Neuronal stem cell (in vitro differentiated cells): ENCODE data around the gene SLC25A26.

ENCODE experiments used
- DNase-seq: peaks from one replicate; pipeline ENCODE4 v3.0.0-alpha.2; 2013; ENCODE audit warnings: low spot score
- H2AFZ ChIP-seq: one replicate; pipeline ENCODE4 v1.6.1; 2013; ENCODE audit warnings: mild to moderate bottlenecking, low read length, inconsistent platforms
- H2AK5ac ChIP-seq: 2 replicates; pipeline ENCODE4 v1.6.1; 2013; ENCODE audit warnings: low read depth, mild to moderate bottlenecking, inconsistent platforms, low read length, moderate library complexity, mixed read lengths
- H2BK120ac ChIP-seq: 2 replicates; pipeline ENCODE4 v1.6.1; 2013; ENCODE audit warnings: low read depth, mild to moderate bottlenecking, inconsistent platforms, low read length, moderate library complexity, mixed read lengths
- H2BK12ac ChIP-seq: one replicate; pipeline ENCODE4 v1.6.1; 2013; ENCODE audit warnings: low read length, inconsistent platforms
- H2BK15ac ChIP-seq: 2 replicates; pipeline ENCODE4 v1.6.1; 2013; ENCODE audit warnings: mild to moderate bottlenecking, low read length, inconsistent platforms, mixed read lengths
- H2BK5ac ChIP-seq: one replicate; pipeline ENCODE4 v1.6.1; 2013; ENCODE audit warnings: inconsistent platforms, mild to moderate bottlenecking, low read length, moderate library complexity
- H3K14ac ChIP-seq: one replicate; pipeline ENCODE4 v1.6.1; 2013; ENCODE audit warnings: low read length, inconsistent platforms
- H3K18ac ChIP-seq: 2 replicates; pipeline ENCODE4 v1.6.1; 2013; ENCODE audit warnings: low read length, inconsistent platforms
- H3K23ac ChIP-seq: 2 replicates; pipeline ENCODE4 v1.6.1; 2013; ENCODE audit warnings: low read depth, mild to moderate bottlenecking, mixed read lengths, low read length, inconsistent platforms; ENCODE audit not compliant: poor library complexity
- H3K27ac ChIP-seq: replicated peaks from 3 replicates; pipeline ENCODE4 v1.5.1; 2013; ENCODE audit warnings: low read length, inconsistent platforms
- H3K27me3 ChIP-seq, 3 experiments: 2 replicates each; pipeline ENCODE4 v1.6.1; 2013; ENCODE audit warnings: low read length in 3 of 3, mild to moderate bottlenecking in 2 of 3, inconsistent platforms in 1 of 3, low read depth in 1 of 3, mixed read lengths in 1 of 3, moderate library complexity in 1 of 3; ENCODE audit not compliant: control insufficient read depth in 3 of 3, insufficient read depth in 3 of 3
- H3K36me3 ChIP-seq, 2 donors: replicated peaks in 1 of 2; 2 replicates each; pipeline ENCODE4 v1.6.1; 2013; ENCODE audit warnings: low read length in 2 of 2; ENCODE audit not compliant: control insufficient read depth in 2 of 2, insufficient read depth in 2 of 2
- H3K4ac ChIP-seq: 2 replicates; pipeline ENCODE4 v1.6.1; 2013; ENCODE audit warnings: inconsistent platforms, mild to moderate bottlenecking, low read length, moderate library complexity
- H3K4me1 ChIP-seq, 2 donors: 1 replicate in 1 of 2; 2 replicates in 1 of 2; pipeline ENCODE4 v1.6.1; 2013; ENCODE audit warnings: low read length in 2 of 2, low read depth in 1 of 2; ENCODE audit not compliant: control insufficient read depth in 2 of 2, insufficient read depth in 1 of 2
- H3K4me2 ChIP-seq: one replicate; pipeline ENCODE4 v1.6.1; 2013; ENCODE audit warnings: mild to moderate bottlenecking, low read length, inconsistent platforms; ENCODE audit not compliant: insufficient read depth, poor library complexity, severe bottlenecking
- H3K4me3 ChIP-seq, 2 donors: 2 replicates each; pipeline ENCODE4 v1.5.1; 2013; ENCODE audit warnings: low read length in 2 of 2, mild to moderate bottlenecking in 2 of 2, inconsistent platforms in 1 of 2, moderate library complexity in 1 of 2
- H3K79me1 ChIP-seq: one replicate; pipeline ENCODE4 v1.6.1; 2013; ENCODE audit warnings: low read depth, mild to moderate bottlenecking, inconsistent platforms, low read length, moderate library complexity
- H3K9ac ChIP-seq: one replicate; pipeline ENCODE4 v1.6.1; 2013; ENCODE audit warnings: mild to moderate bottlenecking, low read depth, low read length, inconsistent platforms; ENCODE audit not compliant: poor library complexity
- H3K9me3 ChIP-seq, 2 donors: replicated peaks in 1 of 2; 2 replicates each; pipeline versions ENCODE3 to v1.6.1; 2013; ENCODE audit warnings: low read length in 2 of 2, mild to moderate bottlenecking in 2 of 2, inconsistent platforms in 1 of 2, low read depth in 1 of 2, mixed read lengths in 1 of 2, moderate library complexity in 1 of 2; ENCODE audit not compliant: control insufficient read depth in 2 of 2, insufficient read depth in 1 of 2
- H4K8ac ChIP-seq: one replicate; pipeline ENCODE4 v1.6.1; 2013; ENCODE audit warnings: low read depth, mild to moderate bottlenecking, inconsistent platforms, low read length, moderate library complexity
- H4K91ac ChIP-seq: one replicate; pipeline ENCODE4 v1.6.1; 2013; ENCODE audit warnings: low read length, low read depth, mild to moderate bottlenecking, inconsistent platforms; ENCODE audit not compliant: poor library complexity
- WGBS, 2 donors: extraction: QIAGEN DNeasy Blood & Tissue Kit; methylation state at CpG; one replicate each; pipeline ENCODE4 v1.1.7; 2013; ENCODE audit warnings: missing lambda C conversion rate in 2 of 2, mixed read lengths in 1 of 2; ENCODE audit not compliant: insufficient read length in 2 of 2, insufficient replicate concordance in 1 of 2; ENCODE audit errors: extremely low coverage in 2 of 2; 5-methylcytosine and 5-hydroxymethylcytosine counted together

Gene SLC25A26

GRCh38 chr3:66208189-66208588 is 12.6 kb upstream of the SLC25A26 start:
- H3K79me1 ChIP-seq: no peaks in the 10 kb centered on the region
- no peak overlapping the region for H3K9ac ChIP-seq
- no CpG with 5 or more reads among the region's 3 CpGs for WGBS, 2 donors
- H3K9me3 ChIP-seq: no peaks in the 10 kb centered on the region
- H2AK5ac ChIP-seq: no peak overlapping the region
- H3K14ac ChIP-seq: no peak overlapping the region
- no peaks in the 10 kb centered on the region for H3K36me3 ChIP-seq
- H3K27ac ChIP-seq: no peak overlapping the region
- no peak overlapping the region for H3K4me2 ChIP-seq
- no peak overlapping the region for H3K18ac ChIP-seq
- peaks cover 0 to 12% (median 0%) of the 10 kb centered on the region in 3 experiments for H3K27me3 ChIP-seq
- no peak for DNase-seq
- no peak overlapping the region for H4K8ac ChIP-seq
- H2BK15ac ChIP-seq: no peak overlapping the region
- no peak overlapping the region for H2BK5ac ChIP-seq
- no peak overlapping the region for H2AFZ ChIP-seq
- no peak overlapping the region for H2BK120ac ChIP-seq
- H3K4me1 ChIP-seq: no peaks in the 10 kb centered on the region
- no peak overlapping the region for H2BK12ac ChIP-seq
- H3K4me3 ChIP-seq: no peak overlapping the region
- H3K23ac ChIP-seq: no peak overlapping the region
- no peak overlapping the region for H4K91ac ChIP-seq
- H3K4ac ChIP-seq: no peak overlapping the region

DNA sequence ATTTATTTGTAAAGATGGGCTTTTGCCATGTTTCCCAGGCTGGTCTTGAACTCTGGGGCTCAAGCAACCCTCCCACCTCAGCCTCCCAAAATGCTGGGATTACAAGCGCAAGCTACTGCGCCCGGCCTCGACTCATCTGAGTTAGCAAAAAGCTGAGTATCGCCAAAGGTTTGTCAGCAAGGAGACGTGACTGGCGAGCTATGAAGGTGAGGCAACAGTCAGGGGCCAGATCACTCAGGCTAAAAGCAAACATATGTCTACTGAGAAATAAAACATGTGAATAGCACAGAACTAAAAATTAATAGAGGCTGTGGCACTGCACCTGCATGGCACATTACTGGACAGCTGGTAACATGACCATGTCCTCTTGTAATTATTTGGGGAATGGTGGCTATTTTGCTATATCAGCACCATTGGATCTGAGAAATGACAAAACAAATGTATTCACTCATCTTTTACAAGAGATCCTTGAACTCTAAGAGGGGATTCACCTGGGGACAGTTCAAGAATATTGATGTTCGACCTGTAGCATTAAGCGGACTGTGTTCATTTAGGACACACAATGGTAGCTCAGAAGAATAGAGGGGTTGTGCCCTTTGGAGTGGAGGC is 10.0 kb upstream of the SLC25A26 start:
- H4K91ac ChIP-seq: no peak overlapping the region
- no peak overlapping the region for H3K23ac ChIP-seq
- no peaks in the 10 kb centered on the region for H3K36me3 ChIP-seq
- H2BK15ac ChIP-seq: no peak overlapping the region
- H3K18ac ChIP-seq: no peak overlapping the region
- H2BK12ac ChIP-seq: no peak overlapping the region
- H3K14ac ChIP-seq: no peak overlapping the region
- no peak overlapping the region for H3K4me2 ChIP-seq
- peaks cover 0 to 5% (median 0%) of the 10 kb centered on the region in 3 experiments for H3K27me3 ChIP-seq
- H3K9ac ChIP-seq: no peak overlapping the region
- H3K79me1 ChIP-seq: no peaks in the 10 kb centered on the region
- no CpG with 5 or more reads among the region's 9 CpGs for WGBS, 2 donors
- peaks cover 0 to under 1% of the 10 kb centered on the region in 2 donors for H3K9me3 ChIP-seq
- H2AK5ac ChIP-seq: no peak overlapping the region
- H3K4me1 ChIP-seq: no peaks in the 10 kb centered on the region
- no peak overlapping the region for H3K4me3 ChIP-seq
- H2AFZ ChIP-seq: no peak overlapping the region
- no peak overlapping the region for H2BK120ac ChIP-seq
- H4K8ac ChIP-seq: no peak overlapping the region
- H3K27ac ChIP-seq: no peak overlapping the region
- no peak for DNase-seq
- no peak overlapping the region for H3K4ac ChIP-seq
- H2BK5ac ChIP-seq: no peak overlapping the region

DNA sequence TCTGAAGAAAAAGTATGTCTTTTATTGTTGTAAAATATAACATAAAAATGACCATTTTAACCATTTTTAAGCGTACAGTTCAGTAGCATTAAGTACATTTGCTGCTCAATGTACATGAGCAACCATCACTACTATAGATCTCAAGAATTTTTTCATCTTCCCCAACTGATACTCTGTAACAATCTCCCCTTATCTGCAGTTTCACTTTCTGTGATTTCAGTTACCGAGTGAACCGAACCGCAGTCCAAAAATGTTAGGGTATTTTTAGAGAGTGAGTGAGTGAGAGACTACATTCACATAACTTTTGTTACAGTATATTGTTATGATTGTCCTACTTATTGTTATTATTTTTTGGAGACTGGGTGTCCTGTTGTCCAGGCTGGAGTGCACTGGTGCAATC is 9.0 kb upstream of the SLC25A26 start:
- Histone ChIP-seq H3K79me1 (no peaks in the 10 kb centered on the region), H2BK15ac (no peak overlapping the region), H2BK5ac (no peak overlapping the region), H3K36me3 (no peaks in the 10 kb centered on the region), H3K4me1 (no peaks in the 10 kb centered on the region), H3K9ac (no peak overlapping the region), H4K8ac (no peak overlapping the region), H3K27ac (no peak overlapping the region), H3K9me3 (peaks cover 0 to 1% of the 10 kb centered on the region in 2 donors), H3K18ac (no peak overlapping the region), H2AK5ac (no peak overlapping the region), H2AFZ (no peak overlapping the region), H3K14ac (no peak overlapping the region), H3K23ac (no peak overlapping the region), H3K4me2 (no peak overlapping the region), H3K4me3 (no peak overlapping the region), H2BK120ac (no peak overlapping the region), H2BK12ac (no peak overlapping the region), H4K91ac (no peak overlapping the region), H3K4ac (no peak overlapping the region), H3K27me3 (no peaks in the 10 kb centered on the region)
- no peak for DNase-seq
- WGBS, 2 donors: no CpG with 5 or more reads among the region's 4 CpGs

DNA sequence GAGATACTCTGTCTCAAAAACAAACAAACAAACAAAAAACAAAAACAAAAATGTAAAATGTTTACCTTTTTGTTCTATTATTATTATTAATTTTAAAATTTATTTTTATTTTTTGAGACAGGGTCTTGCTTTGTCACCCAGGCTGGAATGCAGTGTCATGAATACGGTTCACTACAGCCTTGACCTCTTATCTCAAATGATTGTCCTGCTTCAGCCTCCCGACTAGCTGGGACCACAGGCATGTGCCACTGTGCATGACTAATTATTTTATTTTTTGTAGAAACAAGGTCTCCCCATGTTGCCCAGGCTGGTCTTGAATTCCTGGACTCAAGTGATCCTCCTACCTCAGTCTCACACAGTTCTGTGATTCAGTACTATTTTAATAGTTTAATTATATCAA is 5.7 kb upstream of the SLC25A26 start:
- Histone ChIP-seq H2BK12ac (no peak overlapping the region), H2BK15ac (no peak overlapping the region), H3K9me3 (peaks cover 0 to 1% of the 10 kb centered on the region in 2 donors), H2AK5ac (no peak overlapping the region), H3K4me2 (no peak overlapping the region), H3K79me1 (no peaks in the 10 kb centered on the region), H3K9ac (no peak overlapping the region), H4K8ac (no peak overlapping the region), H3K4ac (no peak overlapping the region), H2BK120ac (no peak overlapping the region), H3K23ac (no peak overlapping the region), H3K36me3 (no peaks in the 10 kb centered on the region), H3K4me3 (no peak overlapping the region), H2AFZ (no peak overlapping the region), H4K91ac (no peak overlapping the region), H3K14ac (no peak overlapping the region), H3K27ac (no peak overlapping the region), H3K27me3 (peaks cover 0 to 3% (median 0%) of the 10 kb centered on the region in 3 experiments), H3K18ac (no peak overlapping the region), H2BK5ac (no peak overlapping the region), H3K4me1 (no peaks in the 10 kb centered on the region)
- DNase-seq: no peak
- no CpG with 5 or more reads among the region's 2 CpGs for WGBS, 2 donors
